Measurements from ENCODE around the gene CLCN5. TPM values are rescaled to one million over a fixed set of nuclear protein-coding genes. Genes with fewer than 3 reads are reported as not detected.

Gene CLCN5
- total and polyA plus RNA-seq, 2 of the 13 experiments (the other 11 are each of a cell fraction or from before 2014, with no cell fraction given), result 7.8 to 27.3 TPM

DNA sequence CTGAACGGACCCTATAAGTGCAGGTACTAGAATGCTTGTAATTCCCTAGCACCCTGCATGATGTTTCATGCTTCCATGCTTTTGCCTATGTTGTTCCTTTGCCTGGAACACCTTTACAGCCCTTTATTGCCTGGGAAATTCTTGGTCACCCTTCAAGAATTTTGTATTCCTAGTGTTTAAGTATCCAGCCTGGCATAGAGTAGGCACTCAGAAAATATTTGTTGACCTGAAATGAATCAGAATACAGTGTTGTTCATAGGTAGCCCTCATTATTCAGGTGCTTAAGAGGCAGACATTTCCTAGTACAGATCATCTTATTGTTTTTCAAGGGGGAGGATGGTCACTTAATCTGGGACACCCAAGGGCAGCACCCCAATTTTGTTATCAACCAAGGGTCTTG lies 203.1 kb downstream of the CLCN5 start (continued):
- TF ChIP-seq ZNF800 (CRISPR knock-in tag; IDR thresholded peaks at IDR 0.05), result no peak
- TF ChIP-seq, protein P1, sequence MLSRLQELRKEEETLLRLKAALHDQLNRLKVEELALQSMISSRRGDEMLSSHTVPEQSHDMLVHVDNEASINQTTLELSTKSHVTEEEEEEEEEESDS (CRISPR knock-in tag; IDR thresholded peaks at IDR 0.05; ENCODE audit: borderline replicate concordance), result no peak
- TF ChIP-seq REL (CRISPR knock-in tag; conservative IDR thresholded peaks at IDR 0.05), result no peak
- TF ChIP-seq ZNF749 (CRISPR knock-in tag; IDR thresholded peaks at IDR 0.05; ENCODE audit: borderline replicate concordance), result no peak
- no peak for TF ChIP-seq ZFY (CRISPR knock-in tag; IDR thresholded peaks at IDR 0.05)

- 41% methylated on average over 4 of the region's 7 CpGs for WGBS (ENCODE audit: low lambda C conversion rate)
- FAIRE-seq, result peak; percentile 74
- TF ChIP-seq RXRB (CRISPR knock-in tag; IDR thresholded peaks at IDR 0.05; ENCODE audit: borderline replicate concordance) (0 out of 2 replicates have a peak, but pooled peaks have one; percentile 11), ZNF800 (CRISPR knock-in tag; IDR thresholded peaks at IDR 0.05) (no peak), MAX (IDR thresholded peaks at IDR 0.05) (peak; percentile 48; the same call in 1 of the 2 replicates), ZMYM4 (CRISPR knock-in tag; IDR thresholded peaks at IDR 0.05) (peak; percentile 49; the same call in 1 of the 2 replicates), POGZ (CRISPR knock-in tag; IDR thresholded peaks at IDR 0.05) (peak; percentile 44; the same call in 1 of the 2 replicates), ARID5B (CRISPR knock-in tag; IDR thresholded peaks at IDR 0.05) (0 out of 2 replicates have a peak, but pooled peaks have one; percentile 9)
These were observed 225.6 kb downstream of the CLCN5 start for GRCh38 chrX:50147972-50148371.

More at GRCh38 chrX:50147972-50148371, 225.6 kb downstream of the CLCN5 start:
- peak; percentile 49; the same call in 2 of the 3 replicates for ATAC-seq
- in situ Hi-C loops (cut with HindIII; ENCODE audit: extremely low pct_ligation_motif_present, low pct_unique_long_range_greater_than_20kb), result no loop called here
- H2AFZ ChIP-seq (ENCODE audit: low read length), result peak overlapping the region; percentile 78
- no peaks in the 10 kb centered on the region for H3K27me3 ChIP-seq (ENCODE audit: control insufficient read depth in 1 of 2, insufficient read depth in 2 of 2, low read length in 2 of 2)
- H3K9ac ChIP-seq (ENCODE audit: insufficient read depth, low read depth, low read length), result no peak overlapping the region
- peak; percentile 58 for DNase-seq (ENCODE audit: low spot score)
- intact Hi-C loops (cut with micrococcal nuclease; ENCODE audit: unreplicated experiment), result no loop called here
- ChIA-PET POLR2A (no interaction called here), CTCF (ENCODE audit: low intra/inter-chr PET ratio, low total read pairs) (no interaction called here)
- H3K9me3 ChIP-seq (ENCODE audit: low read length), result no peaks in the 10 kb centered on the region
- H4K20me1 ChIP-seq (ENCODE audit: insufficient read depth, low read length), result no peaks in the 10 kb centered on the region
- H3K36me3 ChIP-seq (replicated peaks in 1 of 2; ENCODE audit: control insufficient read depth in 1 of 2, insufficient read depth in 2 of 2, low read length in 2 of 2), result no peaks in the 10 kb centered on the region
- H3K79me2 ChIP-seq (ENCODE audit: insufficient read depth, low read length), result no peaks in the 10 kb centered on the region
- no TSS peak for BruUV-seq (replicated peaks)
- peaks cover 36% of the 10 kb centered on the region for H3K4me1 ChIP-seq (ENCODE audit: insufficient read depth, low read length)
- H3K4me2 ChIP-seq (ENCODE audit: low read depth, low read length), result no peak overlapping the region
- H3K4me3 ChIP-seq (replicated peaks in 1 of 3; ENCODE audit: insufficient read depth in 1 of 3, low read depth in 2 of 3, low read length in 3 of 3), result no peak overlapping the region
- peak overlapping the region; percentile 50 for H3K27ac ChIP-seq (ENCODE audit: extremely low read length, insufficient read depth, low read length)
